Hepatic stellate cell (primary cell): ENCODE results near the gene GTF3C1.

Experiments
- DNase-seq: peaks from one replicate; pipeline ENCODE4 v3.0.0; 2011; ENCODE audit warnings: low spot score

GTF3C1 gene

GRCh38 chr16:27424772-27425498 is 124.8 kb downstream of the GTF3C1 start:
- DNase-seq, result no peak

- DNase-seq, result no peak
Measured at GRCh38 chr16:27421961-27422740, 127.6 kb downstream of the GTF3C1 start.

- DNase-seq, result no peak
Measured at GRCh38 chr16:27417047-27417671, 132.6 kb downstream of the GTF3C1 start.

DNA sequence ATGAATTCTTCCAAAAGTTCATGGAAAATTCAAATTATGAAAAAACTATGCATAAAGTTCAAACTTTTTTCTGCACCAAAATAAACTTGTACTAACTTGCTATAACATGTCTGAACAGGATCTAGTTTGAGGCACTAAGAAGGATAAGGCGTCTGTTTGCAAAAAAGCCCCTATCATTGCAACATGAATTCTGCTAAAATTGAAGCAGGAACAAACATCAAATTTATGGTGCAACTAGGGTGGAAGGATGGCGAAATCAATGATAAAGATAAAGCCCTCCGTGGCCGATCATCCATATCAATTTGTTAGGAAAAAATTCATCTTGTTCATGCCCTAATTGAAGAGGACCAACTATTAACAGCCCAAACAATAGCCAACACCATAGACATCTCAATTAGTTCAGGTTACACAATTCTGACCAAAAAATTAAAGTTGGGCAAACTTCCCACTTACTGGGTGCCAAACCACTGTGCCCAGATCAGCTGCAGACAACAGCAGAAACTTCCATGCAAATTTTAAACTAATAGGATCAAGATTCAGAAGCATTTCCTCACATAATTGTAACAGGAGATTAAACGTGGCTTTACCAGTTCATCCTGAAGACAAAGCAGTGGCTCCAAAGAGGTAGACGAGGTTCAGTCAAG is 134.8 kb downstream of the GTF3C1 start:
- DNase-seq, result no peak

GRCh38 chr16:27413956-27414355 is 135.8 kb downstream of the GTF3C1 start:
- DNase-seq, result no peak

DNA sequence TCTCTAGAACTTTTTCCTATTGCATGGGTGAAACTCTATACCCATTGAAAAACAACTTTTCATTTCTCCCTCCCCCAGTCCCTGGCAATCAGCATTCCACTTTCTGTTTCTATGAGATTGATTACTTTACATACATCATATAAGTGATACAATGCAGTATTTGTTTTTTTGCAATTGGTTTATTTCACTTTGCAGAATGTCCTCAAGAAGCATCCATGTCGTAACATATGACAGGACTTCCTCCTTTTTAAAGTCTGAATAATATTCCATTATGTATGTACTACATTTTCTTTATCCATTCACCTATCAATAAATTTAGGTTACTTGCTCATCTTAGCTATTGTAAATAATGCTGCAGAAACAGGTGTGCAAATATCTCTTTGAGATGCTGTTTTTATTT is 139.0 kb downstream of the GTF3C1 start:
- no peak for DNase-seq
